T-helper 22 cell (primary cell): ENCODE results near the gene TMEM266.

Experiments used
- DNase-seq: peaks from one replicate; pipeline ENCODE4 v3.0.0-alpha.2; 2020; ENCODE audit warnings: low read depth

TMEM266 gene

GRCh38 chr15:76183930-76184649 lies 124.3 kb downstream of the TMEM266 start:
- DNase-seq: no peak

GRCh38 chr15:76184650-76185035 lies 124.9 kb downstream of the TMEM266 start:
- no peak for DNase-seq

GRCh38 chr15:76185716-76186115 lies 125.9 kb downstream of the TMEM266 start:
- DNase-seq: no peak

- DNase-seq: no peak
These were observed 127.4 kb downstream of the TMEM266 start for GRCh38 chr15:76187163-76187562.

GRCh38 chr15:76189106-76189505 lies 129.3 kb downstream of the TMEM266 start:
- no peak for DNase-seq

- DNase-seq: no peak
These were observed 130.3 kb downstream of the TMEM266 start for GRCh38 chr15:76190070-76190564.

- peak; percentile 9 for DNase-seq
These were observed 131.2 kb downstream of the TMEM266 start for GRCh38 chr15:76190751-76191538.

GRCh38 chr15:76191539-76192244 lies 131.9 kb downstream of the TMEM266 start:
- DNase-seq: no peak

- no peak for DNase-seq
These were observed 132.9 kb downstream of the TMEM266 start for GRCh38 chr15:76192715-76193114.

- DNase-seq: no peak
These were observed 134.1 kb downstream of the TMEM266 start for GRCh38 chr15:76193934-76194333.

GRCh38 chr15:76195506-76196268 lies 135.9 kb downstream of the TMEM266 start:
- no peak for DNase-seq

- no peak for DNase-seq
These were observed 136.8 kb downstream of the TMEM266 start for GRCh38 chr15:76196269-76197231.

- no peak for DNase-seq
These were observed 138.1 kb downstream of the TMEM266 start for GRCh38 chr15:76197703-76198455.

GRCh38 chr15:76198456-76199105 lies 138.8 kb downstream of the TMEM266 start:
- DNase-seq: no peak

GRCh38 chr15:76199106-76200082 lies 139.6 kb downstream of the TMEM266 start:
- no peak for DNase-seq

GRCh38 chr15:76200083-76200465 lies 140.3 kb downstream of the TMEM266 start:
- no peak for DNase-seq

- DNase-seq: no peak
These were observed 140.9 kb downstream of the TMEM266 start for GRCh38 chr15:76200641-76201105.
